Tibial nerve (tissue), 4 donors: Measurements from ENCODE around the gene BPTF. TPM values are rescaled to one million over a fixed set of nuclear protein-coding genes. Genes with fewer than 3 reads are reported as not detected.
"Not testable (repeated sequence)": the region's sequence is repeated elsewhere in the genome, so short reads cannot be mapped to it uniquely, and the experiment has no call there.

Source experiments
- DNase-seq, 2 donors: peaks; one replicate each; pipeline ENCODE4 v3.0.0-alpha.2; 2019; ENCODE audit warnings: low spot score in 2 of 2
- H3K27ac ChIP-seq, 4 donors: fragments of 200-600 bp; sonication (generic) in 3 of 4; one replicate each; pipeline ENCODE4 v1.5.1; 2017 to 2019; ENCODE audit warnings: mild to moderate bottlenecking in 1 of 4
- H3K27me3 ChIP-seq, 2 donors: fragments of 200-600 bp; sonication (generic) in 1 of 2; one replicate each; pipeline versions ENCODE4 v1.5.1 to v1.6.0; 2017 to 2019
- H3K36me3 ChIP-seq, 3 donors: fragments of 200-600 bp; sonication (generic); one replicate each; pipeline ENCODE4 v1.5.1; 2018 to 2019
- H3K4me1 ChIP-seq, 4 donors: fragments of 200-600 bp; sonication (generic) in 3 of 4; one replicate each; pipeline ENCODE4 v1.5.1; 2017 to 2019
- H3K4me3 ChIP-seq, 4 donors: fragments of 200-600 bp; sonication (generic) in 3 of 4; one replicate each; pipeline ENCODE4 v1.5.1; 2017 to 2019; ENCODE audit warnings: mild to moderate bottlenecking in 1 of 4, moderate library complexity in 1 of 4
- H3K9me3 ChIP-seq, 4 donors: fragments of 200-600 bp; sonication (generic) in 3 of 4; one replicate each; pipeline ENCODE4 v1.5.1; 2017 to 2019
- EP300 ChIP-seq, 2 donors: sonication (generic); formaldehyde crosslinking; IDR thresholded peaks; one replicate each; pipeline ENCODE4 v1.6.1; 2017; ENCODE audit warnings: antibody characterized with exemption in 2 of 2, mild to moderate bottlenecking in 1 of 2
- POLR2A ChIP-seq, 2 donors: fragments of 450-650 bp; IDR thresholded peaks; one replicate each; pipeline ENCODE4 v1.6.1; 2017; ENCODE audit warnings: antibody characterized with exemption in 2 of 2, mild to moderate bottlenecking in 2 of 2, moderate library complexity in 2 of 2
- WGBS, 2 donors: methylation state at CpG; one replicate each; pipeline ENCODE4 v1.1.5; 2018; 5-methylcytosine and 5-hydroxymethylcytosine counted together
- total RNA-seq, 4 donors: library from RNA; depleted of rRNA; stranded (reverse); fragments of >200 nt; gene quantifications; one replicate each; pipeline ENCODE4 v1.1.0, GENCODE V29; 2016
- TF ChIP-seq, protein P1 (sequence below), 5 experiments: fragments of 200-600 bp in 3 of 5; fragments of 450-650 bp in 2 of 5; sonication (generic) in 3 of 5; IDR thresholded peaks; one replicate each; pipeline ENCODE4 v1.5.1; 2016 to 2019; ENCODE audit warnings: antibody characterized with exemption in 5 of 5, mild to moderate bottlenecking in 3 of 5, moderate library complexity in 2 of 5

Gene BPTF
- total RNA-seq, 4 donors from 2014 or later: 72.8 to 124 (median 113) TPM

- Histone ChIP-seq H3K36me3 (no peaks in the 10 kb centered on the region), H3K27ac (peak overlapping the region; percentile 83 to 98 (median 94)), H3K27me3 (no peaks in the 10 kb centered on the region), H3K4me1 (peaks cover 0 to 28% (median 13%) of the 10 kb centered on the region in 4 donors), H3K9me3 (no peaks in the 10 kb centered on the region), H3K4me3 (peak overlapping the region; percentile 51 to 87 (median 72))
- DNase-seq: peak; percentile 55 to 68
- TF ChIP-seq POLR2A (IDR thresholded peaks at IDR 0.05): peak; percentile 62 to 67
- TF ChIP-seq EP300 (IDR thresholded peaks at IDR 0.05): peak in 1 of 2 donors; percentile 24
- TF ChIP-seq, protein P1, sequence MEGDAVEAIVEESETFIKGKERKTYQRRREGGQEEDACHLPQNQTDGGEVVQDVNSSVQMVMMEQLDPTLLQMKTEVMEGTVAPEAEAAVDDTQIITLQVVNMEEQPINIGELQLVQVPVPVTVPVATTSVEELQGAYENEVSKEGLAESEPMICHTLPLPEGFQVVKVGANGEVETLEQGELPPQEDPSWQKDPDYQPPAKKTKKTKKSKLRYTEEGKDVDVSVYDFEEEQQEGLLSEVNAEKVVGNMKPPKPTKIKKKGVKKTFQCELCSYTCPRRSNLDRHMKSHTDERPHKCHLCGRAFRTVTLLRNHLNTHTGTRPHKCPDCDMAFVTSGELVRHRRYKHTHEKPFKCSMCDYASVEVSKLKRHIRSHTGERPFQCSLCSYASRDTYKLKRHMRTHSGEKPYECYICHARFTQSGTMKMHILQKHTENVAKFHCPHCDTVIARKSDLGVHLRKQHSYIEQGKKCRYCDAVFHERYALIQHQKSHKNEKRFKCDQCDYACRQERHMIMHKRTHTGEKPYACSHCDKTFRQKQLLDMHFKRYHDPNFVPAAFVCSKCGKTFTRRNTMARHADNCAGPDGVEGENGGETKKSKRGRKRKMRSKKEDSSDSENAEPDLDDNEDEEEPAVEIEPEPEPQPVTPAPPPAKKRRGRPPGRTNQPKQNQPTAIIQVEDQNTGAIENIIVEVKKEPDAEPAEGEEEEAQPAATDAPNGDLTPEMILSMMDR (IDR thresholded peaks at IDR 0.05): peak in 3 of 5 experiments; percentile 14 to 50 (median 37)
- WGBS, 2 donors: 1% methylated on average over 46 to 64 of the region's 144 CpGs
Observed at GRCh38 chr17:67993153-67993997, 168.1 kb downstream of the BPTF start.

- 3 to 4% methylated on average over 21 of the region's 21 CpGs for WGBS, 2 donors
- Histone ChIP-seq H3K9me3 (no peaks in the 10 kb centered on the region), H3K27me3 (no peaks in the 10 kb centered on the region), H3K27ac (peak overlapping the region; percentile 83 to 98 (median 94)), H3K36me3 (no peaks in the 10 kb centered on the region), H3K4me3 (peak overlapping the region; percentile 51 to 87 (median 68)), H3K4me1 (peaks cover 0 to 28% (median 13%) of the 10 kb centered on the region in 4 donors)
- TF ChIP-seq, protein P1 (IDR thresholded peaks at IDR 0.05): no peak
- TF ChIP-seq EP300 (IDR thresholded peaks at IDR 0.05): peak in 1 of 2 donors; percentile 34
- DNase-seq: no peak
Observed at GRCh38 chr17:67993998-67994361, 168.7 kb downstream of the BPTF start.

- peaks cover 0 to 28% (median 13%) of the 10 kb centered on the region in 4 donors for H3K4me1 ChIP-seq
- no peak for DNase-seq
Observed at GRCh38 chr17:67994817-67995569, 169.7 kb downstream of the BPTF start.

DNA sequence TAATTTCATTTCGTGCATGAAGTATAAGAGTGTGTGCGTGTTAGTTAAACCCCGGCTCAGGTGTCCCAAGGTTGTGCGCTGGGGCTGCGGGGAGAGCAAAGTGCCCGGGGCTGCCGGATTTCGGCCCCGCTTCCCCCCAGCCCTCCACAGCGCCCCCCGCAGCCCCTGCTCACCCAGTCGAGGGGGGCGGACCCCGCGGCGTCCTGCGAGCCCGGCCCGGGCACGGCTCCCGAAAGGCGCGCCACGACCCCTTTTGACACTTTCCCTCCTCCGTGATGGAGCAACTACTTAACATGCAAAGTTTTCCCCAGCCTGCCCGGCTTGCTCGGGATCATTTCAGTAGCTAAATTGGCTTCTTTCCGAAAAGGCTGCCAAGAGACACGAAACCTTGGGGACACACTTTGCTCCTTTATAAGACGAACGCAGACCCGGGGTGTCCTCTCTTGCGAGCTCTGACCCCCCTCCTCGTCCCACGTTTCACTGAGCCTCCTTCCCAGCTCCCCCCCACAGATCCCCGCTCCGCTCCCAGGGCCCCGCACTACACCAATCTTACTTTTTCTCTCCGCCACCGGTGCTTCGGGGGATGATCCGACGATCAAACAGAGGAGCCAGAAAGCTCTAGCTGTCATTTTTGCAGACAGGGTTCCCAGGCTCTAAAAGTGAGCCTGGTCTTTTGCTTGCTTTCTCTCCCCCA, 170.4 kb downstream of the BPTF start:
- peaks cover 0 to 28% (median 13%) of the 10 kb centered on the region in 4 donors for H3K4me1 ChIP-seq
- no peaks in the 10 kb centered on the region for H3K9me3 ChIP-seq
- TF ChIP-seq, protein P1 (IDR thresholded peaks at IDR 0.05): no peak
- TF ChIP-seq EP300 (IDR thresholded peaks at IDR 0.05) (no peak), POLR2A (IDR thresholded peaks at IDR 0.05) (no peak)
- peak overlapping the region; percentile 40 to 87 (median 61) for H3K4me3 ChIP-seq
- DNase-seq: peak in 1 of 2 donors; percentile 20
- 0 to 2% methylated on average over 23 to 43 of the region's 43 CpGs for WGBS, 2 donors
- no peaks in the 10 kb centered on the region for H3K27me3 ChIP-seq
- H3K36me3 ChIP-seq: no peaks in the 10 kb centered on the region
- H3K27ac ChIP-seq: peak overlapping the region; percentile 13 to 98 (median 53)

More at GRCh38 chr17:67994817-67995569, 169.7 kb downstream of the BPTF start:
- no peaks in the 10 kb centered on the region for H3K36me3 ChIP-seq
- H3K27me3 ChIP-seq: no peaks in the 10 kb centered on the region
- H3K4me3 ChIP-seq: peak overlapping the region; percentile 40 to 87 (median 61)
- TF ChIP-seq POLR2A (IDR thresholded peaks at IDR 0.05) (no peak), EP300 (IDR thresholded peaks at IDR 0.05) (peak in 1 of 2 donors; percentile 46)
- 18 to 20% methylated on average over 9 of the region's 9 CpGs for WGBS, 2 donors
- H3K27ac ChIP-seq: peak overlapping the region; percentile 13 to 98 (median 53)
- H3K9me3 ChIP-seq: no peaks in the 10 kb centered on the region

DNA sequence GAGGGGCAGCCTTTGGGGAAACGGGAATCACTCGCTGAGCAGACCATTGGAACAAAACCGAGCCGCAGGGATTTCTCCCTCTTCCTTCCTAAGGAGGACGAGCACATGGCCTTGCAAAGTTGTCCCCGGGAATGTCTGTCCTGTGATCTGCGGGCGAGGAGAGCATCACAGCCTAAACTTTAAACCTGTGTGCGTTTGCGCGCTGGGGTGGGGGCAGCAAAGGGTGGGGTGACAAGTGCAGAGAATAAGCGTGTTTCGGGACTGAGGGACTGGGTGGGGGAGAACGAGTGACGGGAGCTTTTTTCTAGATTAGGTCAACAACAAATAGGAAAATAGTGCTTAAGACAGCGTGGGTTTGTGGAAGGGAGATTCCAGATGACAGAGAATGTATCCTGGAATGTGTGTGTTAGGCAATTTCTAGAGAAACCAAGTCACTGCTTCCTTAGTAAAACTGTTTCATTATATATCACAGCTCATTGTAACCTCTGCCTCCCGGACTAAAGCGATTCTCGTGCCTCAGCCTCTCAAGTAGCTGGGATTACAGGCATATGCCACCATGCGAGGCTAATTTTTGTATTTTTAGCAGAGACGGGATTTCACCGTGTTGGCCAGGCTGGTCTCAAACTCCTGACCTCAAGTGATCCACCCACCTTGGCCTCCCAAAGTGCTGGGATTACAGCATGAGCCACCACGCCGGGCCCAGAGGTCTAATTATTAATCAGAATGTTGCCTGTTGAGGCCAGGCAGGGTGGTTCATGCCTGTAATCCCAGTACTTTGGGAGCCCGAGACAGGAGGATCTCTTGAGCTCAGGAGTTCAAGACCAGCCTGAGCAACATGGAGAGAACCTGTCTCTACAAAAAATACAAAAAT, 171.2 kb downstream of the BPTF start, which contains the start of gene C17orf58:
Gene C17orf58 (minus strand): TSS at position 169 of the 871 bp plus-strand sequence. CDS start 271 bp downstream, outside the sequence.
- 26 to 28% methylated on average over 25 of the region's 25 CpGs for WGBS, 2 donors
- not testable (repeated sequence) for H3K36me3 ChIP-seq, H3K9me3 ChIP-seq, DNase-seq, H3K27me3 ChIP-seq
- H3K4me1 ChIP-seq: peaks cover 0 to 28% (median 13%) of the 10 kb centered on the region in 4 donors
- H3K27ac ChIP-seq: peak within 1 kb of the TSS; percentile 13 to 98 (median 53)
- H3K4me3 ChIP-seq: peak within 1 kb of the TSS; percentile 40 to 87 (median 61)
